UCSD-AML1 (cell line): ENCODE data around the gene VEZF1.

Experiments
- DNase-seq: peaks from one replicate; lab custom pipeline; 2025; ENCODE audit not compliant: unreplicated experiment; lab: John Stamatoyannopoulos, UW

The VEZF1 gene

GRCh38 chr17:57953219-57953618 is 34.8 kb downstream of the VEZF1 start:
- no peak for DNase-seq

DNA sequence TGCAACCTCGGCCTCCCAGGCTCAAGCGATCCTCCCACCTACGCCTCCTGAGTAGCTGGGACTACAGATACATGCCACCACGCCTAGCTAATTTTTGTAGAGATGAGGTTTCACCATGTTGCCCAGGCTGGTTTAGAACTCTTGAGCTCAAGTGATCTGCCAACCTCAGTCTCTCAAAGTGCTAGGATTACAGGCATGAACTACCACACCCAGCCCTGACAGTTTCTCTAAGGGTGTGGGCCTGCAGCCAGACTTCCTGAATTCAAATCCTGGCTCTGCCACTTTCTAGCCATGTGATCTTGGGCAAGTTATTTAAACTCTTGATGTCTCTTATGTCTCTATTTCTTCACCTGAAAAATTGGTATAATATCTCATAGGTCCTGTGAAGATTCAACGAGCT is 38.4 kb downstream of the VEZF1 start:
- DNase-seq, result no peak

GRCh38 chr17:57948555-57949420 is 39.3 kb downstream of the VEZF1 start:
- no peak for DNase-seq

DNA sequence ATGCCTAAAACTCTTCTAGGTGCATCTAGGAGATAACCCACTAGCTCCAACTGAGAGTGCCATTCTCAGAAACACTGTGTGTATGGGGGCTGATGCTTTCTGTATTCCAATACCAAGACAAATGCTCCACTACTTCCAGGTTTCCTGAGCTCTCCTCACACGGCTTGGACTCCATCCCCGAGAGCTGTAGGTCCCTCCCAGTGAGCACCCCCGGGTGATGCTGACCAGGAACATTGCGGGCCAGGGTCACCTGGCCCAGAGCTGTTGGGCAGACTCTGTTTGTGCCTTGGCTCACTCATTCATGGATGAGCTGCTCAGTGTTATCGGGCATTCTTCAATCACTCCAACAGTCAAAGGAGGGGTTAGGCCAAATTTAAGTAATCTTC is 39.9 kb downstream of the VEZF1 start:
- DNase-seq, result no peak

DNA sequence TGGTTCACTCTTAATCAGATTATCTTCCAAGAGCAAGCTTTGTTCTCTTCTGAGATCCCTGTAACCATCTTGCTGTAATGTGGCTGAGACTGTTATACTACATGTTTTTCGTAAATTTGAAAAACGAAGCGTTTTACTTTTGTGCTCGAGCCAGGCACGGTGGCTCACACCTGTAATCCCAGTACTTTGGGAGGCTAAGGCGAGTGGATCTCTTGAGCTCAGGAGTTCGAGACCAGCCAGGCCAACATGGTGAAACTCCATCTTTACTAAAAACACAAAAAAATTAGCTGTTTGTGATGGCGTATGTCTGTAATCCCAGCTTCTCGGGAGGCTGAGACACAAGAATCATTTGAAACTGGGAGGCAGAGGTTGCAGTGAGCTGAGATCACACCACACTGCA is 40.7 kb downstream of the VEZF1 start:
- no peak for DNase-seq

GRCh38 chr17:57946798-57947358 is 41.2 kb downstream of the VEZF1 start:
- DNase-seq, result peak; percentile 32

- no peak for DNase-seq
Measured at GRCh38 chr17:57945996-57946797, 41.9 kb downstream of the VEZF1 start.

DNA sequence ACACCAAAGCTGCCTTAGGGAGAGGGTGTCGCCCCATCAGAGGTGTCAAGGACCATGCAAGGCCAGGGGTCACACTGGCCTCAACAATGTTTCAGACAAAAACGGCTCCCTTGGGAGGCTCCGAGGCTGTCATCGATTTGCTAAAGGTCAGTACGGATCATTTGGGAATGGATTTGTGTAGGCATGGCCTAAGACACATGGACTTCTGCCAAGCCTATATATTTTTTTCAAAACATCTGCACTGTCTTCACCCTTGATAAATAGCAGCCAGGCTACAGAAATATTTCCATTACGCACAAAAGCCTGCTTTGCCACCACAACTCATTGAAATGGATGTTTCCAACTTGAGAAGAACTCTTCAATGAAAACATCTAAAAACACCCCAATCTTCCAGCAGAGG is 43.1 kb downstream of the VEZF1 start:
- DNase-seq, result no peak

DNA sequence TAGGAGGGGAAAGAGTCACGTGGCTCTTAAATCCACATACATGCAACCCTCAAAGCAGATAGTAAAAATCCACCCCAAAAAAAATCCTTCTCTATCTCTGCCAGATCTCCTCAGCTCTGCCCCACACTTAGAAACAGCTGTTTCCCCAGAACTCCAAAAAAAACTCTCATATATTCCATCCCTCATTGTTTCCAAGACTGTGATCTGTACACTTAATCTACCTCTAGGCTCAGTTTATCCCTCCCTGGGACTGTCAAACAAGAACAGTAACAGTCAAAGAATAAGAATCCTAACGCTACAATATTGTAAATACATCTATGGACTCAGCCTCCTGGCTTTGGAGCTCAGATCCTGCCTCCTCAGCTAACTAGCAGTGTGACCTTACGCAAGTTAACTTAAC is 44.4 kb downstream of the VEZF1 start:
- DNase-seq, result no peak

- DNase-seq, result no peak
Measured at GRCh38 chr17:57943140-57943539, 44.9 kb downstream of the VEZF1 start.

DNA sequence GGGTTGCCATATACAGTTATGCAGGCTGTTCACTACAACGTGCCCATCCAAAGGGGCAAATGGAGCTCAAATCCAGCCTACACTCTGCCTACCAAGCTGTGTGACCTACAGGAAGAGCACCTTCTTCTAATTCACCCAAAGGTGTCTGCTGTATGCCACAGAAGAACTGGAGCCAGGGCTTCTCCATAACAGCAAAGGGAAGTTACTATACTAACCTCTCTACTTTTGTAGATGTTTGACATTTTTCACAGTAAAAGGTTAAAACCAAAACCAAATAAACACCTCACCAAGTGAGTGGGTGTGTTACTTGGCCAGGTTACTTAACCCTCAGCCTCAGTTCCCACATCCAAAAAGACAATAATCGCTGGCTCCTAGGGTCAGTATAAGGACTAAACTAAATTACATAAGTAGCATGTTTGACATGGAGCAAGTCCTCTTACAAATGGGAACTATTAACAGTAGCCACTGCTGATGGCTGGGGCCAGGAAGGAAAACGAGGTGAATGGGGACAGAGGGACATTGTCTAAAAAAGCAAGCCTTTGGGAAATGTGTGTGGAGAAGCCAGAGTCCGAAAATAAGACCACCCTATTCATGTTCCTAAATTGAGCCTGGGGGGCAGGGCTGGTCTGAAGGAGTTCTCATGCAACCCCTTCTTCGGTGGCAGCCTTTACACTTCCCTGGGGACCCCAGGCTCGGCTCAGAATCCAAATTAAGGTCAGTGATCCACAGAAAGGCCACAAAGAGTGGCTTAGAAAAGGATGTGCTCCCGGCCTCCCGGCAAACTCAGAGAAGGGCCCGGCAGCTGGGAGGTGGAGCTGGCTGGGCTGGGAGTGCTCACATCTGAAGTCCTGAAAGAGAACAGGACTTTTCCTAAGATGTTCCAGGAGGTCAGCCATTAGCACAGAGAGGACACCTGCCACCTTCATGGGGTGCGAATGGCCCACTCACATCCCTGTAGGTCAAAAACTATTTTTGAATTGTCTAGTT is 46.4 kb downstream of the VEZF1 start:
- no peak for DNase-seq

- DNase-seq, result no peak
Measured at GRCh38 chr17:57940653-57941329, 47.3 kb downstream of the VEZF1 start.

DNA sequence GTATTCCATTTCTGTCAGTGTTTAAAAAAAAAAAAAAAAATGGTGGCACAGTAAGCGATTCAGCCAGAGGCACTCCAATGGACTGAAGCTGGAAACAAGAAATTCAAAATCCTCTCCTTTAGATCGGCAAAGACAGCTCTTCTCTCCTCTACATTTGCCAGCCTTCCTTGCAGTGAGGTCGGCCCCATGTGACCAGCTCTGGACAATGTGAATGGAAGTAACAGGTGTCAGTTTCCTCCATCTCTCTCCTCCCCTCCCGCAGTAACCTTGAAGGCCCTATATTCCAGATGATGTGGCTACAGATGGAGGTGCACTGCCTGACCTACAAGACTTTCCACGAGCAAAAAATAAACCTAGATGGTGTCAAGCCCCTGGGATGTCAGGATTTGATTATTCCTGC is 47.8 kb downstream of the VEZF1 start:
- no peak for DNase-seq

- peak; percentile 60 for DNase-seq
Measured at GRCh38 chr17:57939797-57940196, 48.3 kb downstream of the VEZF1 start.

DNA sequence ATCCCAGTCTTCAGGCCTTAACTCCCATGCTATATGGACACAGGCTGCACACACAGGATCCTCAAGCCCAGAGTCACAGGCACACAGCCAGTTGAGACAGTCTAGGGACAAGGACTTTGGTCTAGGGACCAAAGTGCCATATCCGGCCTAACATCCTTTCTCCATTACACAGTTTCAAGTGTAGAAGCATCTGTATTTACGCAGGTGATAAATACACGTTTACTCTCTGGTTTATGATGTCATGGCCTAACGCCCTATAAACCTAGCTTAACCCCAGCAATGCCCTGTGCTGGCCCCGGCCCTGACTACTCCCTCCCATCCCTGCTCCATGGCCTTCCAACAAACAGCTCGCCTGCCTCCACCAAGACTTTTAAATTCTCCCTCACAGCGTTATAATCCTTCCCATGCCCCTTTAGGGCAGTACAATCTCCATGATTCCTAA is 50.0 kb downstream of the VEZF1 start:
- no peak for DNase-seq

- DNase-seq, result no peak
Measured at GRCh38 chr17:57937492-57937891, 50.6 kb downstream of the VEZF1 start.

- DNase-seq, result peak; percentile 63
Measured at GRCh38 chr17:57935833-57936807, 51.9 kb downstream of the VEZF1 start.

- DNase-seq, result no peak
Measured at GRCh38 chr17:57931488-57932137, 56.4 kb downstream of the VEZF1 start.
